WTC11 (cell line): ENCODE measurements around the gene MBD2. TPM values are rescaled to one million over a fixed set of nuclear protein-coding genes. Genes with fewer than 3 reads are reported as not detected.

Experiments
- ATAC-seq: fragments of 200-7000 bp; cut with Tn5 transposase; 2 replicates; pipeline ENCODE4 v1.10.0; 2021; ENCODE audit warnings: mild to moderate bottlenecking, moderate library complexity
- CTCF ChIA-PET: fragments of 300-600 bp; sonication (Branson Sonifier 250); formaldehyde crosslinking; loops from one replicate; lab custom pipeline; 2021; ENCODE audit warnings: antibody characterized with exemption; lab: Charles Lee
- POLR2A ChIA-PET: fragments of 350-600 bp; sonication (Branson Sonifier 250); formaldehyde crosslinking; loops from one replicate; lab custom pipeline; 2021; ENCODE audit warnings: antibody characterized with exemption; lab: Charles Lee
- DNase-seq: peaks from one replicate; pipeline ENCODE4 v3.0.0; 2021; ENCODE audit warnings: low spot score
- H3K27ac Mint-ChIP-seq: 2 replicates; pipeline ENCODE4 v1.8.0; 2021; ENCODE audit warnings: mixed read lengths
- H3K27me3 Mint-ChIP-seq: 2 replicates; pipeline ENCODE4 v1.8.0; 2021; ENCODE audit warnings: low read depth, mild to moderate bottlenecking, moderate library complexity, mixed read lengths
- H3K36me3 Mint-ChIP-seq: 2 replicates; pipeline ENCODE4 v1.8.0; 2021; ENCODE audit warnings: mixed read lengths
- H3K4me1 Mint-ChIP-seq: 2 replicates; pipeline ENCODE4 v1.8.0; 2022; ENCODE audit warnings: mixed read lengths
- H3K4me3 Mint-ChIP-seq: 2 replicates; pipeline ENCODE4 v1.8.0; 2021; ENCODE audit warnings: mild to moderate bottlenecking, moderate library complexity, mixed read lengths
- H3K9me3 Mint-ChIP-seq: 2 replicates; pipeline ENCODE4 v1.8.0; 2021; ENCODE audit warnings: mixed read lengths
- CTCF ChIP-seq: fragments of 200-600 bp; IDR thresholded peaks from 2 replicates; pipeline ENCODE4 v1.8.0; 2022; ENCODE audit warnings: antibody characterized with exemption
- E2F1 ChIP-seq: sonication (generic); formaldehyde crosslinking; IDR thresholded peaks from 2 replicates; pipeline ENCODE4 v1.8.0; 2022; ENCODE audit warnings: mild to moderate bottlenecking, missing genetic modification reagents
- EMX1 ChIP-seq: fragments of 250-450 bp; sonication (Bioruptor Pico); IDR thresholded peaks from 2 replicates; pipeline ENCODE4 v1.8.0; 2021; ENCODE audit warnings: mild to moderate bottlenecking
- FOXJ3 ChIP-seq: sonication (generic); formaldehyde crosslinking; IDR thresholded peaks from 2 replicates; pipeline ENCODE4 v1.9.0; 2021; ENCODE audit warnings: missing genetic modification reagents, mild to moderate bottlenecking, borderline replicate concordance
- GABPB1 ChIP-seq: sonication (generic); formaldehyde crosslinking; IDR thresholded peaks from 2 replicates; pipeline ENCODE4 v1.8.1; 2023; ENCODE audit warnings: mild to moderate bottlenecking, missing genetic modification reagents
- GRHL2 ChIP-seq: fragments of 250-450 bp; sonication (Bioruptor Pico); IDR thresholded peaks from 2 replicates; pipeline ENCODE4 v1.8.0; 2022; ENCODE audit warnings: mild to moderate bottlenecking, moderate library complexity; ENCODE audit not compliant: insufficient replicate concordance, severe bottlenecking
- JUN ChIP-seq: sonication (generic); formaldehyde crosslinking; IDR thresholded peaks from 2 replicates; pipeline ENCODE4 v1.8.0; 2023; ENCODE audit warnings: mild to moderate bottlenecking, missing genetic modification reagents
- MLX ChIP-seq: sonication (generic); formaldehyde crosslinking; IDR thresholded peaks from 2 replicates; pipeline ENCODE4 v1.8.1; 2023; ENCODE audit warnings: mild to moderate bottlenecking, missing genetic modification reagents, moderate library complexity
- MYBL2 ChIP-seq: sonication (generic); formaldehyde crosslinking; IDR thresholded peaks from 2 replicates; pipeline ENCODE4 v1.8.1; 2023; ENCODE audit warnings: mild to moderate bottlenecking, moderate library complexity, missing genetic modification reagents
- NR1H2 ChIP-seq: sonication (generic); formaldehyde crosslinking; IDR thresholded peaks from 2 replicates; pipeline ENCODE4 v1.9.0; 2021; ENCODE audit warnings: mild to moderate bottlenecking, moderate library complexity, missing genetic modification reagents
- PREB ChIP-seq: sonication (generic); formaldehyde crosslinking; IDR thresholded peaks from 2 replicates; pipeline ENCODE4 v1.8.1; 2022; ENCODE audit warnings: mild to moderate bottlenecking, missing genetic modification reagents, moderate library complexity, borderline replicate concordance
- SMAD4 ChIP-seq: sonication (generic); formaldehyde crosslinking; IDR thresholded peaks from 2 replicates; pipeline ENCODE4 v1.8.0; 2022; ENCODE audit warnings: mild to moderate bottlenecking, missing genetic modification reagents
- STAT6 ChIP-seq: sonication (generic); formaldehyde crosslinking; conservative IDR thresholded peaks from 2 replicates; pipeline ENCODE4 v1.8.1; 2023; ENCODE audit warnings: mild to moderate bottlenecking, low read depth, missing genetic modification reagents, moderate library complexity
- ZBTB43 ChIP-seq: sonication (generic); formaldehyde crosslinking; IDR thresholded peaks from 2 replicates; pipeline ENCODE4 v1.8.1; 2023; ENCODE audit warnings: mild to moderate bottlenecking, missing genetic modification reagents
- ZNF219 ChIP-seq: sonication (generic); formaldehyde crosslinking; IDR thresholded peaks from 2 replicates; pipeline ENCODE4 v1.8.0; 2023; ENCODE audit warnings: missing genetic modification reagents, mild to moderate bottlenecking, borderline replicate concordance
- ZNF263 ChIP-seq: sonication (generic); formaldehyde crosslinking; IDR thresholded peaks from 2 replicates; pipeline ENCODE4 v1.8.1; 2022; ENCODE audit warnings: low read depth, mild to moderate bottlenecking, moderate library complexity, missing genetic modification reagents
- ZNF281 ChIP-seq: sonication (generic); formaldehyde crosslinking; IDR thresholded peaks from 2 replicates; pipeline ENCODE4 v1.8.0; 2023; ENCODE audit warnings: mild to moderate bottlenecking, missing genetic modification reagents
- ZNF423 ChIP-seq: fragments of 250-450 bp; sonication (Bioruptor Pico); IDR thresholded peaks from 2 replicates; pipeline ENCODE4 v2.1.2; 2022; ENCODE audit warnings: mild to moderate bottlenecking, moderate library complexity
- ZNF512 ChIP-seq: sonication (generic); formaldehyde crosslinking; IDR thresholded peaks from 2 replicates; pipeline ENCODE4 v1.8.1; 2022; ENCODE audit warnings: missing genetic modification reagents, borderline replicate concordance
- total RNA-seq: library from RNA; stranded (reverse); gene quantifications from 3 replicates; pipeline ENCODE4 v1.2.3, GENCODE V29; 2021

Gene MBD2
- total RNA-seq, 1 experiment from 2014 or later, result 42.7 TPM

- TF ChIP-seq STAT6 (no peak), ZNF219 (CRISPR knock-in tag) (no peak)
Observed at GRCh38 chr18:54159906-54160305, 64.6 kb downstream of the MBD2 start (continued).

- POLR2A ChIA-PET, result no interaction called here
- H3K4me3 Mint-ChIP-seq, result no peak overlapping the region
- no peaks in the 10 kb centered on the region for H3K4me1 Mint-ChIP-seq
Observed at GRCh38 chr18:54157646-54158385, 66.7 kb downstream of the MBD2 start.

More at GRCh38 chr18:54157646-54158385, 66.7 kb downstream of the MBD2 start:
- TF ChIP-seq GRHL2 (CRISPR knock-in tag) (no peak), GABPB1 (CRISPR knock-in tag) (no peak), ZNF281 (no peak), ZNF263 (CRISPR knock-in tag) (no peak), SMAD4 (CRISPR knock-in tag) (no peak), MYBL2 (CRISPR knock-in tag) (no peak), PREB (CRISPR knock-in tag) (no peak), EMX1 (CRISPR knock-in tag) (no peak), NR1H2 (no peak), E2F1 (CRISPR knock-in tag) (no peak), MLX (no peak), FOXJ3 (no peak), ZNF423 (CRISPR knock-in tag) (no peak), CTCF (no peak), JUN (CRISPR knock-in tag) (no peak), ZBTB43 (CRISPR knock-in tag) (no peak), ZNF512 (CRISPR knock-in tag) (no peak)
- Mint-ChIP-seq H3K27ac (no peak overlapping the region), H3K27me3 (no peaks in the 10 kb centered on the region), H3K36me3 (no peaks in the 10 kb centered on the region), H3K9me3 (no peaks in the 10 kb centered on the region)
- ATAC-seq (no peak), DNase-seq (no peak)
- CTCF ChIA-PET, result no interaction called here
